Activated T-cell treated with anti-CD3 and anti-CD28 coated beads, Interleukin-2, amount 50 U/mL, for 24 hours (primary cell): ENCODE measurements around the gene CENPN.

Experiments used
- DNase-seq: peaks from one replicate; pipeline ENCODE4 v3.0.0-alpha.2; 2020
- H3K27ac Mint-ChIP-seq: 2 replicates; pipeline ENCODE4 v1.8.0; 2020; ENCODE audit warnings: mild to moderate bottlenecking, mixed read lengths
- H3K27me3 Mint-ChIP-seq: 2 replicates; pipeline ENCODE4 v1.8.0; 2020; ENCODE audit warnings: mixed read lengths
- H3K36me3 Mint-ChIP-seq: 2 replicates; pipeline ENCODE4 v1.8.0; 2020; ENCODE audit warnings: low read depth, mixed read lengths
- H3K4me1 Mint-ChIP-seq: 2 replicates; pipeline ENCODE4 v1.8.0; 2020; ENCODE audit warnings: low read depth, mixed read lengths
- H3K4me3 Mint-ChIP-seq: 2 replicates; pipeline ENCODE4 v1.8.0; 2020; ENCODE audit warnings: mild to moderate bottlenecking, moderate library complexity, mixed read lengths
- H3K9me3 Mint-ChIP-seq: 2 replicates; pipeline ENCODE4 v1.8.0; 2020; ENCODE audit warnings: mixed read lengths

CENPN gene

DNA sequence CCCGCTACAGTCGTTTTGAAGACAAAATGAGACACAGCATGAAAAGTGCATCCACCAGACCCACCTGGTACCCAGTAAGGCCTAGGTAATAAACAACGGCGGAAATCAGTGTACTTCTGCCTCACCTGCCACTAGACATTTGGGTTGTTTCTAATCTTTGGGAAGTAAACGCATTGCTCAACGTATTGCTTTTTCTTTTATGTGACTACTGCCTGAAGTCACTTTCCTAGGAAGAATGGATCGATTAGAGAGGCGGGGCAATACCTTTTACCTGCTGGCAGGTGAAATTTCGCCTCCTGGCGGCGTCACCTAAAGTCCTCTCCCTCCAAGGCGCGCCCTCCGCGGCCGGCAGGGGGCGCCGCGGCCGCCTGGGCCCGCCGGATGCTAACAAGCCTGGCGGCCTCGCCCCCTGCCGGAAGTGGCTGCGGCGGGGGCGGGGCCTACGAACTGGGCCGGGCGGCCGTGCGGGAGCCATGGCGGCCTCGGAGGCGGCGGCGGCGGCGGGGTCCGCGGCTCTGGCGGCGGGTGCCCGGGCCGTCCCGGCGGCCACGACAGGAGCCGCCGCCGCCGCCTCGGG is 28.5 kb downstream of the CENPN start, which contains the start of gene ATMIN:
TSS of gene ATMIN (plus strand) at position 445 of the 577 bp plus-strand sequence. CDS start at position 474, 29 bp downstream.
- peak within 1 kb of the TSS; percentile 83 for H3K4me3 Mint-ChIP-seq
- DNase-seq: peak; percentile 91
- peaks cover 34% of the 10 kb centered on the region for H3K4me1 Mint-ChIP-seq
- H3K36me3 Mint-ChIP-seq: peaks cover 55% of the 10 kb centered on the region
- H3K9me3 Mint-ChIP-seq: no peaks in the 10 kb centered on the region
- no peaks in the 10 kb centered on the region for H3K27me3 Mint-ChIP-seq
- peak within 1 kb of the TSS; percentile 79 for H3K27ac Mint-ChIP-seq

GRCh38 chr16:81035975-81036750 is 29.1 kb downstream of the CENPN start:
- H3K4me3 Mint-ChIP-seq: peak overlapping the region; percentile 83

GRCh38 chr16:81036751-81037350 is 29.8 kb downstream of the CENPN start:
- DNase-seq: no peak
- no peaks in the 10 kb centered on the region for H3K9me3 Mint-ChIP-seq
- no peaks in the 10 kb centered on the region for H3K27me3 Mint-ChIP-seq
- peaks cover 55% of the 10 kb centered on the region for H3K36me3 Mint-ChIP-seq
- H3K4me3 Mint-ChIP-seq: peak overlapping the region; percentile 83
- H3K4me1 Mint-ChIP-seq: peaks cover 34% of the 10 kb centered on the region
- peak overlapping the region; percentile 79 for H3K27ac Mint-ChIP-seq

More at GRCh38 chr16:81035975-81036750, 29.1 kb downstream of the CENPN start:
- Mint-ChIP-seq H3K9me3 (no peaks in the 10 kb centered on the region), H3K27ac (peak overlapping the region; percentile 79), H3K27me3 (no peaks in the 10 kb centered on the region), H3K36me3 (peaks cover 55% of the 10 kb centered on the region), H3K4me1 (peaks cover 34% of the 10 kb centered on the region)
- DNase-seq: no peak

DNA sequence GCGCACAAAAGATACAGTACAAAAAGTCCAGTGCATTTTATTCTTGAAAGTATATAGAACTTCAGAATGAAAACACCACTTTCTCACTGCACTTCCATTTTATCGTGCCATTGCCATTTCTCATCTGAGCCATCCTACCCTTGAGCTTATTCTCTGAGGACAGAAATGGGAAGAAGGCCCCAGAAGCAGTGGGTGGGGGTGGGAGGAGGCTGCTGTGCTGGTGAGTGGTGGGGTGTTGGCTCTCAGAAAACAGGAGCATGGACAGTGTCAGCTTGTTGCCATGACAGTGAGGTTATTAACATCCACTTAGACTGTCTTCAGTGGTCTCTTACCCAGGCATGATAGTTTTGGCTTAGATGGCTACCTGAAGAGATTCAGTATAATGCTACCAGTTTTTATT is 33.1 kb downstream of the CENPN start:
- DNase-seq: no peak
- Mint-ChIP-seq H3K36me3 (peaks cover 77% of the 10 kb centered on the region), H3K4me3 (no peak overlapping the region), H3K4me1 (peaks cover 34% of the 10 kb centered on the region), H3K27me3 (no peaks in the 10 kb centered on the region), H3K27ac (peak overlapping the region; percentile 30), H3K9me3 (no peaks in the 10 kb centered on the region)

DNA sequence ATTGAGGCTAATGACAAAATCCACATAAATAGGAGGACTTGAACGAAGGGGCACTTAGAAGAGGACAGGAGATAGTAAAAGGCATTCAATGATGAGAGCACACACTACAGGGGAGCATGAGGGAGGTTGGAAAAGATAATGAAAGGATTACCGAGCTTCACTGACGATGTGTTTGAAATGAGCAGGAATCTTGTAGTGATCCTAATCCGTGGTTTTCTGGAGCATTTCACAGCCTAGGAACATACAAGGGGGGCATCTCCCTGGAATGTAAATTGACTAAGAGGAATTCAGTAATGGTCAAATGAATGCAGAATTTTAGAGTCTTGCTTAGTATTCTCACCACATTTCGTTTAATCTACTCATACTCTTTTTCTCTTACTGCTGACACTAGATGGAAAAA is 33.8 kb downstream of the CENPN start:
- H3K27me3 Mint-ChIP-seq: no peaks in the 10 kb centered on the region
- no peak for DNase-seq
- H3K9me3 Mint-ChIP-seq: no peaks in the 10 kb centered on the region
- H3K4me3 Mint-ChIP-seq: no peak overlapping the region
- peaks cover 31% of the 10 kb centered on the region for H3K4me1 Mint-ChIP-seq
- no peak overlapping the region for H3K27ac Mint-ChIP-seq
- peaks cover 84% of the 10 kb centered on the region for H3K36me3 Mint-ChIP-seq

DNA sequence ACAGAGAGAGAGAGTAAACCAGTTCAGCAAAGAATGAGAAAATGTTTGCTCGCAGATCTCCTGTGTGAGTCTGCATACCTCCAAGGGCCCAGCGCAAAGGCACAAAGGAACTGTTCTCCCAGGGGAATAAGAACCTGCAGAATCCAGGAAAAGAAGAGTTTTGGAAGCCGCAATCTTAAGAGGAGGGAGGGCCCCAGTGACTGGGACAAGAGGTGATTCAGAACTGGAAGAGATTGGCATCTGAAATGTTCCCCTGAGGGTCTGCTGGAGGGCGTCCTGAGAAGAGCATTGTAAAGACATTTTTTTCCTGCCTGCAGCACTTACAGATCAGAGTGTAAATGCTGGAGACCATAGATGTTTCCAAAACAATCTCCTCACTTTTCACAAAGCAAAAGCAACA is 34.7 kb downstream of the CENPN start:
- H3K27me3 Mint-ChIP-seq: no peaks in the 10 kb centered on the region
- no peaks in the 10 kb centered on the region for H3K9me3 Mint-ChIP-seq
- no peak overlapping the region for H3K27ac Mint-ChIP-seq
- no peak for DNase-seq
- peaks cover 87% of the 10 kb centered on the region for H3K36me3 Mint-ChIP-seq
- H3K4me3 Mint-ChIP-seq: no peak overlapping the region
- peaks cover 29% of the 10 kb centered on the region for H3K4me1 Mint-ChIP-seq

- H3K4me1 Mint-ChIP-seq: peaks cover 17% of the 10 kb centered on the region
- no peaks in the 10 kb centered on the region for H3K27me3 Mint-ChIP-seq
- H3K4me3 Mint-ChIP-seq: no peak overlapping the region
- H3K27ac Mint-ChIP-seq: peak overlapping the region; percentile 19
- H3K9me3 Mint-ChIP-seq: no peaks in the 10 kb centered on the region
- peaks cover 83% of the 10 kb centered on the region for H3K36me3 Mint-ChIP-seq
- DNase-seq: no peak
Measured at GRCh38 chr16:81042821-81043220, 35.8 kb downstream of the CENPN start.

GRCh38 chr16:81053761-81054160 is 46.7 kb downstream of the CENPN start:
- no peak for DNase-seq
- Mint-ChIP-seq H3K27me3 (no peaks in the 10 kb centered on the region), H3K27ac (no peak overlapping the region), H3K36me3 (peaks cover 2% of the 10 kb centered on the region), H3K9me3 (peaks cover 14% of the 10 kb centered on the region), H3K4me3 (no peak overlapping the region), H3K4me1 (no peaks in the 10 kb centered on the region)

- Mint-ChIP-seq H3K27ac (no peak overlapping the region), H3K4me1 (no peaks in the 10 kb centered on the region), H3K9me3 (no peaks in the 10 kb centered on the region)
Measured at GRCh38 chr16:81060576-81061306, 53.7 kb downstream of the CENPN start.

GRCh38 chr16:81061307-81061640 is 54.3 kb downstream of the CENPN start:
- Mint-ChIP-seq H3K9me3 (no peaks in the 10 kb centered on the region), H3K27ac (no peak overlapping the region), H3K27me3 (no peaks in the 10 kb centered on the region), H3K4me3 (no peak overlapping the region), H3K36me3 (no peaks in the 10 kb centered on the region), H3K4me1 (no peaks in the 10 kb centered on the region)
- no peak for DNase-seq

More at GRCh38 chr16:81060576-81061306, 53.7 kb downstream of the CENPN start:
- H3K36me3 Mint-ChIP-seq: no peaks in the 10 kb centered on the region
- H3K27me3 Mint-ChIP-seq: no peaks in the 10 kb centered on the region
- H3K4me3 Mint-ChIP-seq: no peak overlapping the region
- no peak for DNase-seq

- no peak for DNase-seq
- H3K27ac Mint-ChIP-seq: no peak overlapping the region
- no peaks in the 10 kb centered on the region for H3K27me3 Mint-ChIP-seq
- H3K4me1 Mint-ChIP-seq: peaks cover 2% of the 10 kb centered on the region
- H3K4me3 Mint-ChIP-seq: no peak overlapping the region
- H3K9me3 Mint-ChIP-seq: no peaks in the 10 kb centered on the region
- H3K36me3 Mint-ChIP-seq: no peaks in the 10 kb centered on the region
Measured at GRCh38 chr16:81061871-81062608, 55.0 kb downstream of the CENPN start.

- Mint-ChIP-seq H3K27me3 (no peaks in the 10 kb centered on the region), H3K27ac (no peak overlapping the region), H3K9me3 (no peaks in the 10 kb centered on the region), H3K4me1 (peaks cover 2% of the 10 kb centered on the region), H3K4me3 (no peak overlapping the region), H3K36me3 (no peaks in the 10 kb centered on the region)
- no peak for DNase-seq
Measured at GRCh38 chr16:81066681-81067080, 59.7 kb downstream of the CENPN start.

DNA sequence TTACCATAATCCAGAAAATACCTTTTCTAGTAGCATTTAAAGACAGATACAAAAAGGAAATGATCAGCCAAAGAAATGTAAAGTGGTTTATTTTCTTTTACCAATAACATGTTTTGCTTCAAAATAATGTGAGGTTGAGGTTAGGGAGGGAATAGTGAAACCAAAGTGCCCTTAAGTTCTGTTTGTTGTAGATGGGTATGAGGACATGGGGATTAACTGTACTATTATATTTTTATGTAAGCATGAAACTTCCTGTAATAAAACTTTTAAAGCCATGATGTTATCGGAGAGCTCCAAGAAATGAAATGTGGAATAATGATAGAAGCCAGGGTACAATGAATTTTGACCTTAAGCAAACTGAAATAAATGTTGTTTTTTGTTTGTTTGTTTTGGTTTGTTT is 60.2 kb downstream of the CENPN start:
- no peak for DNase-seq
- Mint-ChIP-seq H3K4me1 (peaks cover 2% of the 10 kb centered on the region), H3K27ac (no peak overlapping the region), H3K9me3 (no peaks in the 10 kb centered on the region), H3K36me3 (no peaks in the 10 kb centered on the region), H3K4me3 (no peak overlapping the region), H3K27me3 (no peaks in the 10 kb centered on the region)

DNA sequence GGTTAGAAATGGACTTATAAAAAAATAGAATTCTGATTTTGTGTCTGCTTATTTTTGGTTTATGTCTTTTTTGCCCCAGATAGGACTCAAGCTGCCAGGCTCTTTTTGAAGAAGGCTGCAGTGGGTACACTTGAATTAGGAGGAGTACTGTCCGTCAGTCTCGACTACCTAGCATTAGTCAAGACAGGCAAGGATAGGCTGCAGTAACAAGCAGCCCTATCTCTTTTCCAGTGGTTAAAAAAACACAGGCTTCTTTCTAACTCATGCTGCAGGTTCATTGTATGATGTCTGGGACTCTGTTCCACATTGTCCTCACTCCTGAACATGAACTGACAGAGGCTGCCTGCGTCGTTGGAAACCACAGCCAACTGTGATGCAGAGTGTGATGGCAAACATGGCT is 62.0 kb downstream of the CENPN start:
- Mint-ChIP-seq H3K9me3 (no peaks in the 10 kb centered on the region), H3K4me1 (peaks cover 2% of the 10 kb centered on the region), H3K27ac (no peak overlapping the region), H3K36me3 (no peaks in the 10 kb centered on the region), H3K27me3 (no peaks in the 10 kb centered on the region), H3K4me3 (no peak overlapping the region)
- DNase-seq: no peak
